Suprapubic skin (tissue), 4 donors: Measurements from ENCODE around the gene MARCHF10.

Experiments
- CTCF ChIP-seq, 2 donors: fragments of 200-600 bp in 1 of 2; fragments of 450-650 bp in 1 of 2; sonication (generic) in 1 of 2; IDR thresholded peaks; one replicate each; pipeline ENCODE4 v1.5.1; 2016 to 2019; ENCODE audit warnings: antibody characterized with exemption in 2 of 2, mild to moderate bottlenecking in 1 of 2, moderate library complexity in 1 of 2
- EP300 ChIP-seq: sonication (generic); formaldehyde crosslinking; IDR thresholded peaks from one replicate; pipeline ENCODE4 v1.6.1; 2017; ENCODE audit warnings: antibody characterized with exemption
- POLR2A ChIP-seq, 2 donors: fragments of 450-650 bp; IDR thresholded peaks; one replicate each; pipeline ENCODE4 v1.6.1; 2017; ENCODE audit warnings: antibody characterized with exemption in 2 of 2, mild to moderate bottlenecking in 2 of 2, moderate library complexity in 2 of 2
- POLR2AphosphoS5 ChIP-seq, 3 donors: sonication (generic); formaldehyde crosslinking; IDR thresholded peaks; one replicate each; pipeline ENCODE4 v1.6.1; 2017; ENCODE audit warnings: antibody characterized with exemption in 3 of 3

- TF ChIP-seq CTCF (IDR thresholded peaks at IDR 0.05) (no peak), POLR2A (IDR thresholded peaks at IDR 0.05) (no peak), POLR2AphosphoS5 (IDR thresholded peaks at IDR 0.05) (no peak), EP300 (no peak)
These were observed 123.9 kb downstream of the MARCHF10 start for GRCh38 chr17:62684179-62684578.
